ENCODE measurements around the gene TPRG1L.

Gene TPRG1L

DNA sequence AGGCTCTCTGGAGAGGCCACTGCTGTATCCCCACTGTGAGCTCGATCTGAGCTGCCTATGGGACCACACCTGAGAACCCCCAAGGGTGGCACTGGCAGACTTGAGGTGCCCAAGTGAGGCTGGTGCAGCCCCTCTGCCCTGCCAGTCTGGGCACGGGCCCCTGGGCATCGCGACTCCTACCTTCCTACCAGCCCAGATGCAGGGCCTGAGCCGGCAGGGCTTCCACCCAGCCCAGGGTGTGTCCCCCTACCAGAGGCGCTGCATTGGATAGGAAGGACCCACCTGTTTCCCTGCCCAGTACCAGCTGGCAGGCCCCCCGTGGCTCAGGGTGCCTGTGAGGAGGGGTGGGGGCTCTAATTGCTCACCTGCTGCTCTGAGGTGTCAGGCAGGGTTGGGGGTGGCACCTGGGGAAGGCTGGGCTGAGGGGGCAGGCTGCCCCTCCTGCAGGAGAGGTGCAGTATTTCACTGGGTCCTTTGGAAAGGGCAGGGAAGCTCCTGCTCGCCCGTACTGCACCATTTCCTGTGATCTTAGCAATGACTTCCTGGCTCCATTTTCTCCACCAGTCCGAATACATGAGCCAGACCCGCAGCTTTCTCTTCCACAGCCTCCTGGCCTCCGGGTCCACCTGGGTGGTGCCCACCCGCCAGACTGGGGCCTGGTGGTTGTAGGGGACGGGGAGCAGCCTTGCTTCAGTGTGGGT lies 39.3 kb downstream of the TPRG1L start:
- DNase-seq (ENCODE audit: low spot score): no peak
- TF ChIP-seq, protein P1, sequence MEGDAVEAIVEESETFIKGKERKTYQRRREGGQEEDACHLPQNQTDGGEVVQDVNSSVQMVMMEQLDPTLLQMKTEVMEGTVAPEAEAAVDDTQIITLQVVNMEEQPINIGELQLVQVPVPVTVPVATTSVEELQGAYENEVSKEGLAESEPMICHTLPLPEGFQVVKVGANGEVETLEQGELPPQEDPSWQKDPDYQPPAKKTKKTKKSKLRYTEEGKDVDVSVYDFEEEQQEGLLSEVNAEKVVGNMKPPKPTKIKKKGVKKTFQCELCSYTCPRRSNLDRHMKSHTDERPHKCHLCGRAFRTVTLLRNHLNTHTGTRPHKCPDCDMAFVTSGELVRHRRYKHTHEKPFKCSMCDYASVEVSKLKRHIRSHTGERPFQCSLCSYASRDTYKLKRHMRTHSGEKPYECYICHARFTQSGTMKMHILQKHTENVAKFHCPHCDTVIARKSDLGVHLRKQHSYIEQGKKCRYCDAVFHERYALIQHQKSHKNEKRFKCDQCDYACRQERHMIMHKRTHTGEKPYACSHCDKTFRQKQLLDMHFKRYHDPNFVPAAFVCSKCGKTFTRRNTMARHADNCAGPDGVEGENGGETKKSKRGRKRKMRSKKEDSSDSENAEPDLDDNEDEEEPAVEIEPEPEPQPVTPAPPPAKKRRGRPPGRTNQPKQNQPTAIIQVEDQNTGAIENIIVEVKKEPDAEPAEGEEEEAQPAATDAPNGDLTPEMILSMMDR (IDR thresholded peaks at IDR 0.05; ENCODE audit: extremely low read depth, missing control alignments): no peak

DNA sequence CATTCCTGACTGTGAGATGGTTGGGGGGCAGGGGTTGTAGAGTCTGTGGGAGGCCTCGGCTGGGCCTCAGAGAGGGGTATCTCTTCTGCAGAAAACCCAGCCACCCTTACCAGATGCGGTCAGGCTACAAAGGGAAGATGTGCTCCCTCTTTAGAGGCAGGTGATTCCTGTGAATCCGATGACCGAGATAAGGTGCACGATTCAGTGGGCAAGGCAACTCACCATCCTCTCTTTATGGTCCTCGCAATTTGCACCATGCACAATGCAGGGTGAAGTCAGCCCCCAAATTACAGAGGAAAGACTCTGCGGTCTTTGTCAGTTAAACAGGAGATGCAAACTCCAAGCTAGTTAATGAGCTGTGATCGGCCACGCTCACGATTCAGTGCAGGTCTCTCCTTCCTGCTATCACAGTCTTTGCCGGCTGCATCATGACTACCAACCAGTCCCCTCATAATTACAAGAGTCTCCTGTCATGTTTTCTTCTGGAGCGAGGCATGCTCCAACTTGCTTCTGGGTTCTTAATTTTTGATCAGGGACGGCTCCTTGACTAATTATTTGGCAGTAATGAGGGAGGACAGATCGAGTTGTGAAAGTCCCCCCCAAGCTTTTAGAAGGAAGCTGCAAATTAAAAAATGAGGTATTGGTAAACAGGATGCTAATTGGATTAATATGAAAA lies 40.0 kb downstream of the TPRG1L start:
- no peak for DNase-seq (ENCODE audit: low spot score)
- TF ChIP-seq, protein P1 (IDR thresholded peaks at IDR 0.05; ENCODE audit: extremely low read depth, missing control alignments): no peak

DNA sequence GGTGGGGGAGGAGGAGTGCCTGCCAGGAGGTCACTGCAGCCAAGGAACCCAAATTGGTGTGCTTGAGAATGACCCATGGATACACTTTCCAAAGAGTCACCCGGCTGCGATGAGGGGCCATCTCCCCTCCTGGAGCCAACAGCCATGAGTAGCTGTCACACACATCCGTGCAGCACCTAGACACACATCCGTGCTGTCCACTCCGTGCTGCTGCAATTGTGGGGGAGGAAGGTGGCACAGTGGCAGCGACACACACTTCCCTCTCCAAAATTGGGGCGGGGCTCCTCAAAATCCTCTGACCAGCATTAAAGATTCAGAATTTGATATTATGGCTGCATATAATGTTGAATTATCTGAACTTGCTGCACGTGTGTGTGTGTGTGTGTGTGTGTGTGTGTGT lies 43.3 kb downstream of the TPRG1L start:
- TF ChIP-seq, protein P1 (IDR thresholded peaks at IDR 0.05; ENCODE audit: extremely low read depth, missing control alignments): no peak
- no peak for DNase-seq (ENCODE audit: low spot score)

DNA sequence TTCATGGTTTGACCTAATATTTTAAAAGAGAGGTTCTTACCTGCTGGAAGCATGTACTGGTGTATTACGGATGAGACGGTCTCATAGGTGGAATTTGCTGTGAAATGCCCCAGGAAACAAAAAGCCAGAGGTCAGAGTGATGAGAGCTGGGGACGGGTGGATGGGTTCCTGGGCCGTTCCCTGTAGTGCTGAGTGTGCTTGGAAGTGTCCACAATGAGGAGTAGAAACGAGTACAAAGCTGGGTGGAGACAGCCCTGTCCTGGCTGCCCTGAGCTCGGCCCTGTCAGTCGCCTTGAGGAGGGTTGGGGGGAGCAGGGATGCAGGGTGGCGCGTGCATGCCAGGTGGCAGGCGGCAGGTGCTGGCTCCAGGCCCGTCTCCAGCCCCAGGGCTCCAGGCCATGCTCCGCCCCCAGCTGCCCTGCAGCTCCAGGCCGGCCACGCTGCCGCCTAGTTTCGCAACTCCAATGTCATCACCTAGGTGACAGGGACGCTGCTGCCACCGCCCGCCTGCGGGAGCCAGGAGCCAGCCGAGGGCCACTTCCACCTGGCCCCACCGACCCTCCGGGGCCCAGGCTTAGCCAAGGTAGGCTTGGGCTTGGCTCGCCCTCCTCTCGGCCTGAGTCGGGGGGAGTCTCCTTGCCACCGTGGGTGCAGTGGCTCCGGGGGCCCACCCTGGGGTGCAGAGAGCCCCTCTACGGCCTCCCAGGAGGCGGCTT lies 43.9 kb downstream of the TPRG1L start:
- no peak for DNase-seq (ENCODE audit: low spot score)
- TF ChIP-seq, protein P1 (IDR thresholded peaks at IDR 0.05; ENCODE audit: extremely low read depth, missing control alignments): no peak

GRCh38 chr1:3669421-3669821 lies 44.6 kb downstream of the TPRG1L start:
- TF ChIP-seq, protein P1 (IDR thresholded peaks at IDR 0.05; ENCODE audit: extremely low read depth, missing control alignments): no peak
- no peak for DNase-seq (ENCODE audit: low spot score)

- TF ChIP-seq, protein P1 (IDR thresholded peaks at IDR 0.05; ENCODE audit: extremely low read depth, missing control alignments): no peak
- DNase-seq (ENCODE audit: low spot score): no peak
Observed at GRCh38 chr1:3669971-3670431, 45.2 kb downstream of the TPRG1L start.

DNA sequence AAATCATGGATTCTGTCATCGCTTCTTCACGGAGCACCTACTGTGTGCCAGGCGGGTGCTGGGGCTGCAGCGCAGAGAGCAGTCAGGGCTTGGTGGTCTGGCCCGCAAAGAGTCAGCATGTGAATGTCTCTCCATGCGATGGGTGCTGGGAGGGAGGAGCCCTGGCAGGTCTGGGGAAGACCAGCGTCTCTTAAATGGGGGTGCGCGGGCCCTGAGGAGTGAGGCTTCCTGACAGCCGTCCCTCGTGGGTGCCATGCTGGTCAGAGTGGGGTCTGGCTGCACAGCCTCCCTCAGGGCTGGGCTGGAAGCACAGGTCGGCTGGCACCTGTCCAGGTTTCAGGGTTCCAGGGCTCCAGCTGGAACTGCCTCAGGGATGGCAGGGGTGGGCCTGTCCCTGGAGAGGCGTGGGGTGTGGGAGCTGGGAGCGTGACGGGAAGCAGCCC lies 46.0 kb downstream of the TPRG1L start:
- no peak for DNase-seq (ENCODE audit: low spot score)
- TF ChIP-seq, protein P1 (IDR thresholded peaks at IDR 0.05; ENCODE audit: extremely low read depth, missing control alignments): no peak
